8988T (cell line): ENCODE data around the gene EMC1.
A peak's percentile ranks its signal among the peaks of the same experiment; 100 is the strongest.
"Not testable (repeated sequence)": the region's sequence is repeated elsewhere in the genome, so short reads cannot be mapped to it uniquely, and the experiment has no call there.

Experiments used
- DNase-seq: peaks from one replicate; pipeline ENCODE4 v3.0.0; 2011

EMC1 gene

GRCh38 chr1:19251305-19252196, at the start of gene EMC1, which contains the start of gene MRTO4:
TSS of gene EMC1 (minus strand) at chr1:19251524. CDS start at chr1:19251509, 15 bp downstream.
TSS of gene MRTO4 (plus strand) at chr1:19251805. CDS start at chr1:19251836, 31 bp downstream.
- DNase-seq = peak; percentile 77

- no peak for DNase-seq
Observed at GRCh38 chr1:19300211-19300610, 48.9 kb upstream of the EMC1 start.

GRCh38 chr1:19294638-19295037, 43.3 kb upstream of the EMC1 start:
- no peak for DNase-seq

- DNase-seq = no peak
Observed at GRCh38 chr1:19289244-19289643, 37.9 kb upstream of the EMC1 start.

GRCh38 chr1:19288324-19289241, 37.3 kb upstream of the EMC1 start, which contains the start of gene AKR7A3:
TSS of gene AKR7A3 (minus strand) at chr1:19288770. CDS start at chr1:19288709, 61 bp downstream.
- DNase-seq = peak; percentile 63

GRCh38 chr1:19287436-19288185, 36.3 kb upstream of the EMC1 start:
- no peak for DNase-seq

- DNase-seq = not testable (repeated sequence)
Observed at GRCh38 chr1:19285807-19286206, 34.5 kb upstream of the EMC1 start.

GRCh38 chr1:19285366-19285765, 34.0 kb upstream of the EMC1 start:
- DNase-seq = not testable (repeated sequence)

GRCh38 chr1:19284881-19285280, 33.6 kb upstream of the EMC1 start:
- no peak for DNase-seq

- no peak for DNase-seq
Observed at GRCh38 chr1:19283891-19284290, 32.6 kb upstream of the EMC1 start.

GRCh38 chr1:19274636-19275035, 23.3 kb upstream of the EMC1 start:
- DNase-seq = no peak

- DNase-seq = not testable (repeated sequence)
Observed at GRCh38 chr1:19273844-19274531, 22.7 kb upstream of the EMC1 start.

GRCh38 chr1:19273106-19273843, 22.0 kb upstream of the EMC1 start:
- no peak for DNase-seq

- no peak for DNase-seq
Observed at GRCh38 chr1:19272064-19272463, 20.7 kb upstream of the EMC1 start.

GRCh38 chr1:19270343-19270730, 19.0 kb upstream of the EMC1 start:
- DNase-seq = not testable (repeated sequence)

GRCh38 chr1:19269427-19270342, 18.4 kb upstream of the EMC1 start:
- not testable (repeated sequence) for DNase-seq

GRCh38 chr1:19268445-19268844, 17.1 kb upstream of the EMC1 start:
- no peak for DNase-seq

- no peak for DNase-seq
Observed at GRCh38 chr1:19262744-19263143, 11.4 kb upstream of the EMC1 start.

- DNase-seq = no peak
Observed at GRCh38 chr1:19262047-19262446, 10.7 kb upstream of the EMC1 start.
